Sciatic nerve (tissue), 2 donors: ENCODE measurements around the gene SEMA3F. TPM values are rescaled to one million over a fixed set of nuclear protein-coding genes. Genes with fewer than 3 reads are reported as not detected.

Experiments
- ATAC-seq: fragments of 200-7000 bp; cut with Tn5 transposase; one replicate; pipeline ENCODE4 v1.9.1; 2020; ENCODE audit warnings: mild to moderate bottlenecking, moderate library complexity
- DNase-seq: peaks from one replicate; pipeline ENCODE4 v3.0.0-alpha.2; 2020; ENCODE audit warnings: low spot score
- intact Hi-C: fragments of 100-400 bp; cut with DNase I; formaldehyde crosslinking; loops from one replicate; pipeline ENCODE4 v1.14.2; 2022
- microRNA-seq: library from miRNA; unstranded; fragments of <30 nt; microRNA quantifications from one replicate; pipeline ENCODE4 v1.2.0, GENCODE V29; 2020
- total RNA-seq: library from RNA; stranded (reverse); fragmentation: NEBNext Ultra II Directional; extraction: Animal tissue kit (Norgen Biotek cat#: 25700); gene quantifications from one replicate; pipeline ENCODE4 v1.2.1, GENCODE V29; 2021
- donor health status: DM: no; HTN: no; CAD: no.
- donor health status: DM: no; HTN: no; CAD: no.

Gene SEMA3F
- total RNA-seq, 1 donor from 2014 or later = 29.3 TPM

GRCh38 chr3:50237133-50237651, 82.1 kb downstream of the SEMA3F start:
- ATAC-seq = no peak
- no peak for DNase-seq
- intact Hi-C loops = no loop called here

GRCh38 chr3:50237754-50238548, 82.8 kb downstream of the SEMA3F start:
- intact Hi-C loops = no loop called here
- DNase-seq (peak; percentile 89), ATAC-seq (peak; percentile 56)

- intact Hi-C loops = no loop called here
- DNase-seq (peak; percentile 87), ATAC-seq (peak; percentile 5)
These were observed 83.5 kb downstream of the SEMA3F start for GRCh38 chr3:50238549-50239026.

Small RNAs within 50 kb of the gene (microRNA-seq; reads per million reads assigned to microRNA genes)
- not detected for gene MIR566
- not detected for gene MIR5787

Other genes with a start within 250 kb of the SEMA3F start
- 9.2 TPM for gene MON1A, start 225.5 kb upstream of the SEMA3F start, total RNA-seq
- gene RBM6, start 215.2 kb upstream of the SEMA3F start, total RNA-seq = 148 TPM
- gene RBM5, start 66.4 kb upstream of the SEMA3F start, total RNA-seq = 231 TPM
- gene GNAT1, start 36.3 kb downstream of the SEMA3F start, total RNA-seq = not detected
- 2.5 TPM for gene SLC38A3, start 49.9 kb downstream of the SEMA3F start, total RNA-seq
- 313 TPM for gene GNAI2, start 80.9 kb downstream of the SEMA3F start, total RNA-seq
- 390 TPM for gene SEMA3B, start 113.8 kb downstream of the SEMA3F start, total RNA-seq
- 2.0 TPM for gene LSMEM2, start 123.8 kb downstream of the SEMA3F start, total RNA-seq
- 51.2 TPM for gene IFRD2, start 137.1 kb downstream of the SEMA3F start, total RNA-seq
- gene HYAL3, start 144.1 kb downstream of the SEMA3F start, total RNA-seq = 1.5 TPM
- 20.7 TPM for gene NAA80, start 144.1 kb downstream of the SEMA3F start, total RNA-seq
- gene HYAL1, start 148.2 kb downstream of the SEMA3F start, total RNA-seq = 19.4 TPM
- gene HYAL2, start 167.4 kb downstream of the SEMA3F start, total RNA-seq = 48.8 TPM
- gene TUSC2, start 172.9 kb downstream of the SEMA3F start, total RNA-seq = 17.7 TPM
- 51.0 TPM for gene RASSF1, start 185.5 kb downstream of the SEMA3F start, total RNA-seq
- gene ZMYND10, start 190.4 kb downstream of the SEMA3F start, total RNA-seq = 1.9 TPM
- 20.6 TPM for gene NPRL2, start 195.5 kb downstream of the SEMA3F start, total RNA-seq
- 10.1 TPM for gene CYB561D2, start 195.5 kb downstream of the SEMA3F start, total RNA-seq
- gene TMEM115, start 204.2 kb downstream of the SEMA3F start, total RNA-seq = 29.6 TPM